Stimulated activated CD8-positive, alpha-beta memory T cell treated with anti-CD3 and anti-CD28 coated beads, Interleukin-7, amount 100 ng/mL, for 4 hours (primary cell): ENCODE data around the gene MAFG.

Experiments
- DNase-seq, 2 donors: peaks; one replicate each; pipeline ENCODE4 v3.0.0-alpha.2; 2020; ENCODE audit warnings: low read depth in 2 of 2

MAFG gene

DNA sequence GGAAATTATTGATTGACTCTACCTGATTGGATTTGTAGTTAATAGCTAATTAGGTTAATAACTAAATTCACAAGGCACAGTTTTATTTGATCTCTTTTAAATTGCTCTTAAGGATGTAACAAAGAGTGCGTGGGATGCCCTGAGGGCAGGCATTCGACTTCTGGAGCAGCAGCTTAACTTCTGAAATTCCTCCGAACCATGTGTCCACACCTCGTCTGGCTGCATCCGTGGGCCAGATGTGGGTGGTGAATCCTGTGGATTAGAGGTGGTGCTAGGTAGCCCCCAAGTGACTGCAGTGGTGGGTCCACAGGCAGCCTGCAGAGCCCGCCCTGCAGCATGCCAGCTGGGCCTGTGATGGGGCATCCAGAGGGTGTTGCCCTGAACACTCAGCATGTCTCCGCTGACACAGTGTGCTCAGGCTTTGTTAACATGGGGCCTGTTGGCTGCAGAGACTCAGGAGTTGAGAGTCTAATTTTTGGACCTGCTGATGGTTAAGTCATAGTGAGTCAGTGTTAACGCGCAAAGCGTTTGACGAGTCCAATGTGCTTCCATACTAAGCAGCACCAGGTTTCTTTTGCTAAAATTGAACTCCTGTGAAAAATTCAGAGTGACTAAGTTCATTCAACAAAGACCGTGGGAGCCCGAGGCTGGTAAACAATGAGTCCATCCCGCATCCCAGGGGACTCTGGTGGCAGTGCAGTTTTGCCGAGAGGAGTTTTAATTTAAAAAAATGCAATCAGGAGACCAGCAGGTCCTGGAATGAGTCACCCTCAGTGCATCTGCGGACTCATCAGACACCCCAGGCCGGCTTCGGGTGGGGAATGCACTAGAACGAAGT, 29.3 kb downstream of the MAFG start:
- no peak for DNase-seq

GRCh38 chr17:81895400-81895799, 32.1 kb downstream of the MAFG start:
- no peak for DNase-seq

GRCh38 chr17:81891303-81891552, 36.3 kb downstream of the MAFG start:
- DNase-seq = no peak

DNA sequence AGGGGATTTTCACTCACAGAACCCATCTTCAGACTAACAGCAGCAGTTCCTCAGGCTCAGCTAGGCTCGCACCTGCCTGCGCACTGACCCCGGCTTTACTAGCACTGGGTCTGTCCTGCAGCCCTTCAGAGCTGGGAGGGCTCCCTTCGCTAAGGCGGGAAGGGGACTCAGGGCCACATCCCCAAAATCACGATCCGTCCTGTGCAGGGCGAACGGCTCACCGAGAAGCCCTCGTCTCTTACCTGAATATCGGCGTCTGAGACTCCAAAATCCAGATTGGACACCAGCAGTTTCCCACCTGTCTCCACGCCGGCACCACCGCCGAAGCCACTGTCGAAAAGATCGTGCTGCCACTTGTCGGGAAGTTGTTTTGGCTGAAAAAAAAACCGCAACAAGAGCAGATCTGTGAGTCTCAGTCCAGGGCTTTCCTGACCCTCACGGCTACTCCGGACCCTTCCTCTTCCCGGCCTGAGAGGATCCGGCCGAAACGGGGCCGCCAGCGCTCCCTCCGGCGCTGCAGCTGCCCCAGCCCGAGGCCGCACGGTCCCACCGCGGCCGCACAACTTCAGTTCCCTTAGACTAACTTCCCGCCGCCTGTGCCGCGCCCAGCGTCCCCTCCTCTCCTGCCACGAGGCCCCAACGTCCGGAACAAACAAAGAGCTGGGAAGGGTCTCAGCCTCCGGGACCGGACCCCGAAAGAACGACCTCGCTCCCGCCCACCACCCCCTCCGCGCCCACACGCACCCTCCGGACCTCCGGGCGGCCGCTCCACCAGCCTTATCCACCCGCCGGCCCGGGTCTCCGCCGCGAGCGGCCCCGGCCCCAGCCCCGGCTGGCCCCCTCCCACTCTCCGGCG, 36.9 kb downstream of the MAFG start:
- DNase-seq = no peak

DNA sequence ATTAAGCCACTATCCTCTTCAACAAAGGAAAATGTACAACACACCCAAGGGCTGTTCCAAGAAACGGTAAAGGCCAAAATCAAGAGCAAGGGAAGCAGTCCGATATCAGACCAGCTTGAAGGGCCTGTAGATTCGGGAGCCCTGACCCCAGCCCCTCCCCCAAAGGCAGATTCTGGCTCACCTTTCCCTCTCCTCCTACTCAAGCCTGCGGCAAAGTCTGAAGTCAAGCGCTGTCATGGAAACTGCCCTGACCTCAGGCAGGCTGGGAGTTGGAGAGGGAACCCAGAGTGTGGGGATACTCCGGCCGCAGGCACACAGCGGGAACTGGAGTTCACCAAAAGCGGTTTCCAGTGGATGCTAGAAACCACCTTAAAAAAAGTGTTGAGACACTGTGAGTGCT, 37.9 kb downstream of the MAFG start:
- no peak for DNase-seq

- DNase-seq = no peak
Observed at GRCh38 chr17:81888988-81889595, 38.4 kb downstream of the MAFG start.

GRCh38 chr17:81888105-81888987, 39.2 kb downstream of the MAFG start:
- DNase-seq = no peak

- no peak for DNase-seq
Observed at GRCh38 chr17:81885869-81886548, 41.5 kb downstream of the MAFG start.

- no peak for DNase-seq
Observed at GRCh38 chr17:81885454-81885853, 42.1 kb downstream of the MAFG start.

DNA sequence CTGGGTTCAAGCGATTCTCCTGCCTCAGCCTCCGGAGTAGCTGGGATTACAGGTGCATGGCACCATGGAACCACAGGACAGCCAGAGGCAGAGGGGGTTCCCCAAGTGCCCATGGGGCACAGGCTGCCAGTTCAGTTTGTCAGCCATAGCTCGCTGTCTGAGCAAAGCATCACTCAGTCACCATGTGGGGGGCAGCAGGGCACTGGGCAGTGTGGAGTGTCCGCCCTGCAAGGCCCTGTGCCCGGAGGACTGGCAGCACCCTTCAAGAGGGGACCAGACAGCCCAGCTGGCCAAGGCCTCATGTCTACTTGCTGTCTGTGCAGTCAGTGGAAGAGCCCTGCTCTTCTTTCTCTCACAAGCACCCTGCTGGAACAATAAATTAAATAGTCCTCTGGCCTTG, 42.6 kb downstream of the MAFG start:
- DNase-seq = no peak

GRCh38 chr17:81884520-81884919, 43.0 kb downstream of the MAFG start:
- DNase-seq = no peak

DNA sequence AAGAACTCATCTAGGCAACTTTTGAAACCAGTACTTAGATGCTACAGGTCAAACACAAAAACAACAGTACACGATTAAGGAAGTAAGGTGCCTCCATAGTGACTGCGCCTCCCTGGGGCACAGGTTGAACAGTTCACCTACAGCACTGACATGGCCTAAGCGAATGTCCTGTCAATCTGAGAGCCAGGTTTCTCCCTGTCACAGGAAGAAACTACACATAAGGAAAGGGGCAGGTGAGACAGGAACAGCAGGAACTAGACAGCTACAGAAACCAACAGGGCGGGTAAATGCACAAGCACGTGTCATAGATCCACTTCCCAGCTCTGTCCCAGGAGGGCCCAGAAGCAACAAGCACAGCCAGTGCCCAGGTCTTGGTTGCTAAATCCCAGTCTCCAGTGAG, 48.4 kb downstream of the MAFG start:
- no peak for DNase-seq

DNA sequence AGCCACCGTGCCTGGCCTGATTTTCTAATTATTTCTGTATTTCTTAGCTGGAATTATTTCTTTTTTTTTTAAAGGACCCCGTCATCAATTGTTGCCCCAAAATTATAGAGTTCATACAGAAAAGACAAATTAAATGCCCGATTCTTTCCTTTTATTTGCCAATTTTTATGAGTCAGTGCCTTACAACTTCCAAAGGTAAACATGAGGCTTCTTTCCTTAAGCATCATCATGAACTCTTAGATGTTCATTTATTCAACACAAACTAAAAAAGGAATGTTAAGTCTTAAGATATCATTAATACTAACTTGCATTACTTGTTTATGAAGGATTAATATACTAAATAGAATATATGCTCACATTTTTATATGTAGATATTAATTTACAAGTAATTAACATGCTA, 49.2 kb downstream of the MAFG start:
- no peak for DNase-seq

DNA sequence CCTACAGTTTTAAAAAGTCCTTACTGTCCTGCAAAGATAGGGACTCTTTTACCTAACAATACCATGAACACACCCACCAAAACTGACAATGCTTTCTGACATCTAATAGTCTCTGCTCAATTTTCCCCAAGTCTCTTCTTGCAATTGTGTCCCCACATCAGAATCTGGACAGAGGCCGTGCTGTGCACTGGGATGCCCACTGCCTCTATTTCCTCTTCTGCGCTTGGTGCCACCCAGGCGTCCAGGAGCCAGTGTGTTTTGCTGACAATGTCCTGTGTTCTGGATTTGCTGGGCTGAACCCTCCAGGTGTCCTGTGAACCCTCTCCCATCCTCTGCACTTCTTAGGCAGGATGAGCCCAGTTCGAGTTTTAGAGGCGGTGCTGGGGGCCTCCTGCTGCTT, 50.0 kb downstream of the MAFG start:
- no peak for DNase-seq

DNA sequence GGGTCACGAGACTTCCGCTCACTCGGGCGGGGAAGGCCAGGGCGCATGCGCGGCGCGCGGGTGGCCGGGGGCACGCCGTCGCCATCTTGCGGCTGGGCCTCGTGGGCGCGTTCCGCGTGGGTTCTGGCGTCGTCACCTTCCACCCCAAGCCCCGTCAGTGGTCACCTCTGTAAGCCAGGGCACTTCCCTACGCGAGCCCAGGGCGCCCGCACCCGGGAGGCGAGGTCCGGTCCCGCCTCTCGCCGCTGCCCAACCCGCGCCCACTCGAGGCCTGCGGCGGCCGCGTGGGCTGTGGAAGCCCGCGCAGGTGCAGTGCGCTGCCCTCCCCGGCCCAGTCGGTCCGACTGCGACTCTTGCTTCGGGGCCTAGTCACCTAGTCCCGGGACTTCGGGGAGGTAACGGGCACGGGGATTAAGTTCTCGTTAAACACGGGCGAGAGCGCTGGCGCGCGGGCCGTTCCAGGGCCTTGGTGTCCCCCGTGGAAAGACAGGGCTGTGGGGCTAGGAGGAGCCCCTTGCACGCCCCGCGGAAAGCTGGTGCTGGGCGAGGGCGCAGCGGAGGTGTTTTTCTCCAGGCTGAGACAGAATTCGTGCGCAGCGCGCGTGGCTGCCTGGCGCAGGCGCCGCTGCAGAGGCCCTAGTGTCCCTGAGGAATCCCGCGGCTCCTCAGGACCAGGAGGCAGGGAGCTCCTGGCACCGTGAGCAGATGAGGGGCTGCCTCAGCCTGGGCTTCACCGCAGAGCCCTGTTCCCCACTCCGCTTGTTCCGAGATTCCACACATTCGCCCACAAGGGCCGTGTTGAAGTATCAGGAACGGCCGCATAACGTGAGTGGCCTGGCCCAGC, 55.9 kb downstream of the MAFG start:
- DNase-seq = peak; percentile 91 to 96

GRCh38 chr17:81870981-81871386, 56.6 kb downstream of the MAFG start, which contains the start of gene ARHGDIA:
Gene ARHGDIA (minus strand): TSS chr17:81871337. CDS start chr17:81869930, 1,407 bp downstream.
- no peak for DNase-seq

DNA sequence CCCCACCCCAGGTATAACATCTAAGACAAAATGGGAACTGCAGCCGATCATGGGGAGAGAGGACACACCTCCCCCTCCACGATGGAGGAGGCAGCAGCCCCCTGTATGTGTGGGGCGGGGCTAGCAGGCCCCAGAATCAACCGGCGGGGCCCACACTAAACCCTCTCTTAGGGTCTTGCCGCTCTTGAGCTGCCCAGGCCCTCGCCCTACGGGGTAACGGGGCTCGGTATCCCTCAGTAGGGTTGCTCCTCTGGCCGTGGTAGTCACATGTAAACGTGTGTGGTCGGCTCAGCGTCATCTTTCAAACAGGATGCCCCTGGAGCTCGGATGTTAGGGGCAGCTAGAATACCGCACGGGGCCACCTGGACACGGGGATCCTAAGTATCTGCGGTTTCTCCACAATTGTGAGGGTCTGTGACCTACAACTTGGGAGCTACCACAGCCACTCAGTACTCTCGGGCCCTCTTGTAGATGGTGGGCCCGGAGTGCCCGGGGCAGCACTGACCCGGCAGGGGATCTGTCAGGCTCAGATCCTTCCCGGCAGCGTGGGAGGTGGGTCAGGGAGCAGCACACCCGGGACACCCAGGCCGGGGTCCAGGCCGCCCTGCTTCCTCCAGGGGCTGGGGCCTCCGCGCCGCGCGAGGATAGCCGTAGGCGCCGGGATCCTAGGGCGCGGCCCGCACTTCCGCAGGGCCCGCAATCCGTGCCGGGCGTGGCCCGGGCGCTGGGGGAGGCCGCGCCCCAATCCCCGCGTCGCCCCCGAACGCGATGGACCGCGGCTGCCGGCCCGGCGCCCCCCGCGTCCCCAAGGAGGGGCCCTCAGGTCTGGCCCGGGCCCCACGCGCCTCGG, 57.2 kb downstream of the MAFG start:
- DNase-seq = no peak

DNA sequence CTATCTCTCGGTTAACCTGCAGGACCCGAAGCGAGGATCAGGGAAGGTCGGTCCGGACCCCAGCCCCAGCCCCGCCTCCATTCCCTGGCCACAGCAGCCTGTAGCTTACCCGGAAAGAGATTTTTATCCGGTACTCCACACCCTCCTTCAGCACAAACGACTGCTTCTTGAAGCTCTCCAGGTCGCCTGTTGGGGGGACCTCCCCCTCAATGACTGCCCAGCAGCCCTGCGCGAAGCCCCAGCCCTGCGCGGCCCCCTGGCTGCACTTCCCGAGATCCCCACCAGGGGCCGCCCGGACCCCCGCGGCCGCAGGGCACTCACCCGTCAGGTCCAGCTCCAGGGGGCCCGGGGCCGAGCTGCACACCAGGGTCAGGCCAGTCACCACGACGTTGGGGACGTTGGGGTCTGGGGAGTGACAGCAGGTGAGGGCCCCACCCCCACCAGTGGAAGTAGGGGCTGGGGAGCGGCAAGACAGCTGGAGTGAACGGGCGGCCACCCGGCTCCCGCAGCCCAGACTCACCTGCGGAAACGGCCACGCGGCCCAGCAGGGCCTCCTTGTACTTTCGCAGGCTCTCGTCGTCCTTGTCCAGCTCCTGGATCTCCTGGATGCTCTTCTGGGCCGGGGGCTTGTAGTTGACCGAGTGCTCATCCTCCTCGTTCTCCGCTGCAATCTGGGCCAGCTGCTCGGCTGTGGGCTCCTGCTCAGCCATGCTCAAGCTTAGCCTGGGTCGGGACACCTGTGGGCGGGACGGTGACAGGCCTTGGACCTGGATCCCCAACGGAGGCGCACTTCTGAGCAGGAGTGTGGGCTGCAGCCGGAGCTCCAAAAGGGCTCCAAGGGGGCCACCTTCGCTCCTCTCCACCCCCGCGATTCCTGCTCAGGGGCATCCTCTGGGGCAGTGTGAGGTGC, 58.1 kb downstream of the MAFG start:
- DNase-seq = no peak
